Uterus (tissue), 4 donors: ENCODE data around the gene SLC44A4. TPM values are rescaled to one million over a fixed set of nuclear protein-coding genes. Genes with fewer than 3 reads are reported as not detected.
A peak's percentile ranks its signal among the peaks of the same experiment; 100 is the strongest.

Experiments used
- DNase-seq, 2 donors: peaks; one replicate each; pipeline ENCODE4 v3.0.0-alpha.2; 2019 to 2020
- H3K27ac ChIP-seq, 2 donors: fragments of 200-600 bp; sonication (generic); 1 replicate in 1 of 2; 2 replicates in 1 of 2; pipeline ENCODE4 v1.5.1; 2016 to 2018
- H3K27me3 ChIP-seq, 2 donors: fragments of 200-600 bp; sonication (generic); one replicate each; pipeline ENCODE4 v1.5.1; 2018 to 2019; ENCODE audit warnings: control low read depth in 1 of 2
- H3K36me3 ChIP-seq, 2 donors: fragments of 200-600 bp; sonication (generic); one replicate each; pipeline ENCODE4 v1.5.1; 2019; ENCODE audit warnings: control low read depth in 1 of 2
- H3K4me1 ChIP-seq, 2 donors: fragments of 200-600 bp; sonication (generic); one replicate each; pipeline ENCODE4 v1.5.1; 2018 to 2019; ENCODE audit warnings: control low read depth in 1 of 2
- H3K4me3 ChIP-seq, 2 donors: fragments of 200-600 bp; sonication (generic); 1 replicate in 1 of 2; 2 replicates in 1 of 2; pipeline ENCODE4 v1.5.1; 2018 to 2019; ENCODE audit warnings: mild to moderate bottlenecking in 1 of 2
- H3K9me3 ChIP-seq, 2 donors: fragments of 200-600 bp; sonication (generic); one replicate each; pipeline ENCODE4 v1.5.1; 2019; ENCODE audit warnings: control low read depth in 1 of 2
- POLR2A ChIP-seq, 2 donors: fragments of 450-650 bp; IDR thresholded peaks; one replicate each; pipeline ENCODE4 v1.6.1; 2016; ENCODE audit warnings: antibody characterized with exemption in 2 of 2, mild to moderate bottlenecking in 1 of 2, moderate library complexity in 1 of 2
- intact Hi-C: fragments of 100-400 bp; cut with DNase I; formaldehyde crosslinking; loops from one replicate; pipeline ENCODE4 v1.15.1; 2023; ENCODE audit warnings: low total_unique reads
- total RNA-seq, 4 donors: library from RNA; depleted of rRNA in 3 of 4; stranded (reverse); fragments of >200 nt in 3 of 4; gene quantifications; one replicate each; pipeline versions ENCODE4 v1.1.0 to v1.2.4, GENCODE V29; 2014 to 2023
- TF ChIP-seq, protein P1 (sequence below), 4 experiments: fragments of 200-600 bp in 2 of 4; fragments of 450-650 bp in 2 of 4; sonication (generic) in 2 of 4; IDR thresholded peaks; one replicate each; pipeline ENCODE4 v1.5.1; 2016 to 2019; ENCODE audit warnings: antibody characterized with exemption in 4 of 4, mild to moderate bottlenecking in 2 of 4, moderate library complexity in 1 of 4
- donor health status: DM: yes; HTN: yes; CAD: no.

SLC44A4 gene
- total RNA-seq, 4 donors from 2014 or later, result 5.0 to 46.1 (median 5.8) TPM

GRCh38 chr6:31906122-31906521 is 27.3 kb upstream of the SLC44A4 start:
- no peaks in the 10 kb centered on the region for H3K27me3 ChIP-seq
- H3K27ac ChIP-seq, result peak overlapping the region; percentile 91 to 96
- intact Hi-C loops, result no loop called here
- H3K36me3 ChIP-seq, result no peaks in the 10 kb centered on the region
- H3K4me1 ChIP-seq, result peaks cover 0 to 10% of the 10 kb centered on the region in 2 donors
- H3K9me3 ChIP-seq, result no peaks in the 10 kb centered on the region
- no peak for DNase-seq
- no peak overlapping the region for H3K4me3 ChIP-seq
- TF ChIP-seq, protein P1, sequence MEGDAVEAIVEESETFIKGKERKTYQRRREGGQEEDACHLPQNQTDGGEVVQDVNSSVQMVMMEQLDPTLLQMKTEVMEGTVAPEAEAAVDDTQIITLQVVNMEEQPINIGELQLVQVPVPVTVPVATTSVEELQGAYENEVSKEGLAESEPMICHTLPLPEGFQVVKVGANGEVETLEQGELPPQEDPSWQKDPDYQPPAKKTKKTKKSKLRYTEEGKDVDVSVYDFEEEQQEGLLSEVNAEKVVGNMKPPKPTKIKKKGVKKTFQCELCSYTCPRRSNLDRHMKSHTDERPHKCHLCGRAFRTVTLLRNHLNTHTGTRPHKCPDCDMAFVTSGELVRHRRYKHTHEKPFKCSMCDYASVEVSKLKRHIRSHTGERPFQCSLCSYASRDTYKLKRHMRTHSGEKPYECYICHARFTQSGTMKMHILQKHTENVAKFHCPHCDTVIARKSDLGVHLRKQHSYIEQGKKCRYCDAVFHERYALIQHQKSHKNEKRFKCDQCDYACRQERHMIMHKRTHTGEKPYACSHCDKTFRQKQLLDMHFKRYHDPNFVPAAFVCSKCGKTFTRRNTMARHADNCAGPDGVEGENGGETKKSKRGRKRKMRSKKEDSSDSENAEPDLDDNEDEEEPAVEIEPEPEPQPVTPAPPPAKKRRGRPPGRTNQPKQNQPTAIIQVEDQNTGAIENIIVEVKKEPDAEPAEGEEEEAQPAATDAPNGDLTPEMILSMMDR (IDR thresholded peaks at IDR 0.05), result no peak
- no peak for TF ChIP-seq POLR2A (IDR thresholded peaks at IDR 0.05)

DNA sequence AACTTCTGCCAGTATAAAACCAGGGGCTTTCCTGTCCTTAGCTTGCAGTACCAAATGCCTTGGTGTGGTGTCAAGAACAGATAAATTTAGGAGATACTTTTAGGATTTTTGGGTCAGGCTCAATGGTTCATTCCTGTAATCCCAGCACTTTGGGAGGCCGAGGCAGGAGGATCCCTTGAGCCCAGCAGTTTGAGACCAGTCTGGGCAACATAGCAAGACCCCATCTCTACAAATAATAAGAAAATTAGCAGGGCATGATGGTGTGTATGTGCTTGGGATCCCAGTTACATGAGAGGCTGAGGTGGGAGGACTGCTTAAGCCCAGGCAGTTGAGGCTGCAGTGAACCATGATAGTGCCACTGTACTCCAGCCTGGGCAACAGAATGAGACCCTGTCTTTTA is 26.2 kb upstream of the SLC44A4 start:
- no peak for TF ChIP-seq POLR2A (IDR thresholded peaks at IDR 0.05)
- TF ChIP-seq, protein P1 (IDR thresholded peaks at IDR 0.05), result no peak
- DNase-seq, result no peak
- no peak overlapping the region for H3K4me3 ChIP-seq
- peaks cover 0 to 13% of the 10 kb centered on the region in 2 donors for H3K4me1 ChIP-seq
- H3K36me3 ChIP-seq, result no peaks in the 10 kb centered on the region
- intact Hi-C loops, result no loop called here
- H3K27ac ChIP-seq, result peak overlapping the region; percentile 91 to 96
- H3K27me3 ChIP-seq, result no peaks in the 10 kb centered on the region
- no peaks in the 10 kb centered on the region for H3K9me3 ChIP-seq

GRCh38 chr6:31903957-31904356 is 25.2 kb upstream of the SLC44A4 start:
- intact Hi-C loops, result no loop called here
- TF ChIP-seq, protein P1 (IDR thresholded peaks at IDR 0.05), result no peak
- no peak for TF ChIP-seq POLR2A (IDR thresholded peaks at IDR 0.05)
- no peaks in the 10 kb centered on the region for H3K36me3 ChIP-seq
- peak; percentile 22 to 65 for DNase-seq
- H3K4me3 ChIP-seq, result no peak overlapping the region
- H3K9me3 ChIP-seq, result no peaks in the 10 kb centered on the region
- H3K27ac ChIP-seq, result peak overlapping the region; percentile 91 to 96
- H3K27me3 ChIP-seq, result no peaks in the 10 kb centered on the region
- H3K4me1 ChIP-seq, result peaks cover 0 to 13% of the 10 kb centered on the region in 2 donors

- no peaks in the 10 kb centered on the region for H3K9me3 ChIP-seq
- peaks cover 0 to 13% of the 10 kb centered on the region in 2 donors for H3K4me1 ChIP-seq
- H3K27me3 ChIP-seq, result no peaks in the 10 kb centered on the region
- intact Hi-C loops, result no loop called here
- H3K36me3 ChIP-seq, result no peaks in the 10 kb centered on the region
- peak; percentile 21 to 81 for TF ChIP-seq POLR2A (IDR thresholded peaks at IDR 0.05)
- TF ChIP-seq, protein P1 (IDR thresholded peaks at IDR 0.05), result peak in 3 of 4 experiments; percentile 7 to 32 (median 16)
- peak within 1 kb of the TSS; percentile 39 to 64 for H3K4me3 ChIP-seq
- peak within 1 kb of the TSS; percentile 91 to 96 for H3K27ac ChIP-seq
- DNase-seq, result peak; percentile 94 to 96
Observed at GRCh38 chr6:31901953-31902643, 23.3 kb upstream of the SLC44A4 start, which contains the start of gene ZBTB12. ZBTB12 (minus strand) TSS chr6:31902086; CDS start chr6:31901305, 781 bp downstream.

- Histone ChIP-seq H3K4me1 (peaks cover 0 to 13% of the 10 kb centered on the region in 2 donors), H3K9me3 (no peaks in the 10 kb centered on the region), H3K36me3 (no peaks in the 10 kb centered on the region), H3K27ac (peak overlapping the region; percentile 91 to 96), H3K27me3 (no peaks in the 10 kb centered on the region), H3K4me3 (peak overlapping the region; percentile 39 to 64)
- TF ChIP-seq, protein P1 (IDR thresholded peaks at IDR 0.05), result no peak
- TF ChIP-seq POLR2A (IDR thresholded peaks at IDR 0.05), result peak in 1 of 2 donors; percentile 9
- intact Hi-C loops, result no loop called here
- peak; percentile 76 to 77 for DNase-seq
Observed at GRCh38 chr6:31901415-31901952, 22.7 kb upstream of the SLC44A4 start.
